Gastrocnemius medialis (tissue), 4 donors: Measurements from ENCODE around the gene PRAME. TPM values are rescaled to one million over a fixed set of nuclear protein-coding genes. Genes with fewer than 3 reads are reported as not detected.

Experiments used
- ATAC-seq, 2 donors: fragments of 150-250 bp; one replicate each; pipeline ENCODE4 v1.9.1; 2016
- DNase-seq, 2 donors: peaks; one replicate each; pipeline ENCODE4 v3.0.0-alpha.2; 2019
- H3K27ac ChIP-seq, 4 donors: fragments of 200-600 bp; sonication (generic); 1 replicate in 1 of 4; 2 replicates in 3 of 4; pipeline ENCODE4 v1.5.1; 2016 to 2018; ENCODE audit warnings: mild to moderate bottlenecking in 2 of 4, moderate library complexity in 1 of 4
- H3K27me3 ChIP-seq, 3 donors: fragments of 200-600 bp; sonication (generic) in 2 of 3; 1 replicate in 1 of 3; 2 replicates in 2 of 3; pipeline versions ENCODE4 v1.5.1 to v1.6.0; 2016 to 2019; ENCODE audit warnings: mild to moderate bottlenecking in 1 of 3, moderate library complexity in 1 of 3
- H3K36me3 ChIP-seq, 2 donors: fragments of 200-600 bp; sonication (generic) in 1 of 2; one replicate each; pipeline ENCODE4 v1.5.1; 2017 to 2018
- H3K4me1 ChIP-seq, 2 donors: fragments of 200-600 bp; sonication (generic) in 1 of 2; one replicate each; pipeline ENCODE4 v1.5.1; 2016 to 2017; ENCODE audit warnings: mild to moderate bottlenecking in 2 of 2
- H3K4me3 ChIP-seq, 4 donors: fragments of 200-600 bp; sonication (generic) in 3 of 4; 1 replicate in 1 of 4; 2 replicates in 3 of 4; pipeline ENCODE4 v1.5.1; 2016 to 2019; ENCODE audit warnings: mild to moderate bottlenecking in 2 of 4
- H3K9me3 ChIP-seq, 3 donors: fragments of 200-600 bp; sonication (generic) in 2 of 3; 1 replicate in 1 of 3; 2 replicates in 2 of 3; pipeline ENCODE4 v1.5.1; 2016 to 2019
- CTCF ChIP-seq, 5 experiments: fragments of 450-650 bp in 3 of 5; fragments of 200-600 bp in 2 of 5; sonication (generic) in 2 of 5; IDR thresholded peaks in 4 of 5; conservative IDR thresholded peaks in 1 of 5; 1 replicate in 4 of 5; 2 replicates in 1 of 5; pipeline ENCODE4 v1.5.1; 2016 to 2019; ENCODE audit warnings: antibody characterized with exemption in 5 of 5, mild to moderate bottlenecking in 3 of 5, moderate library complexity in 3 of 5
- POLR2A ChIP-seq, 2 donors: fragments of 450-650 bp; IDR thresholded peaks; one replicate each; pipeline ENCODE4 v1.6.1; 2017; ENCODE audit warnings: antibody characterized with exemption in 2 of 2, mild to moderate bottlenecking in 2 of 2, moderate library complexity in 2 of 2
- in situ Hi-C, 4 donors: fragments of 200-750 bp; cut with MboI; loops; one replicate each; pipeline versions ENCODE4 v1.15.0 to v1.8.0; 2017; ENCODE audit warnings: low sequenced_read_pairs in 4 of 4
- intact Hi-C: fragments of 100-400 bp; cut with DNase I; formaldehyde crosslinking; loops from one replicate; pipeline ENCODE4 v1.15.1; 2023; ENCODE audit warnings: low total_unique reads
- total RNA-seq, 4 donors: library from RNA; depleted of rRNA; stranded (reverse); fragments of >200 nt; gene quantifications; one replicate each; pipeline versions ENCODE4 v1.1.0 to v1.2.3, GENCODE V29; 2016

PRAME gene
- total RNA-seq, 4 donors from 2014 or later = not detected

GRCh38 chr22:22508274-22509176 lies 50.5 kb downstream of the PRAME start, which contains the start of gene ZNF280B:
TSS of gene ZNF280B (minus strand) at chr22:22508742. CDS start at chr22:22489398, 19,344 bp downstream.
- H3K27me3 ChIP-seq = peaks cover 0 to 31% (median 6%) of the 10 kb centered on the region in 3 donors
- H3K27ac ChIP-seq = no peak within 1 kb of the TSS
- no peak for TF ChIP-seq POLR2A (IDR thresholded peaks at IDR 0.05)
- peak in 1 of 5 experiments; percentile 5 for TF ChIP-seq CTCF (IDR thresholded peaks at IDR 0.05 in 4 of 5, conservative IDR thresholded peaks at IDR 0.05 in 1 of 5)
- no peaks in the 10 kb centered on the region for H3K36me3 ChIP-seq
- peak in 1 of 2 donors; percentile 27 for ATAC-seq
- in situ Hi-C loops = no loop called here
- no peaks in the 10 kb centered on the region for H3K4me1 ChIP-seq
- H3K9me3 ChIP-seq = no peaks in the 10 kb centered on the region
- peak; percentile 8 to 18 for DNase-seq
- intact Hi-C loops = no loop called here
- peak within 1 kb of the TSS; percentile 33 to 44 (median 44) for H3K4me3 ChIP-seq

- ATAC-seq = no peak
- TF ChIP-seq POLR2A (IDR thresholded peaks at IDR 0.05) = no peak
These were observed 51.3 kb downstream of the PRAME start for GRCh38 chr22:22507743-22508273.

GRCh38 chr22:22506736-22507135 lies 52.3 kb downstream of the PRAME start:
- TF ChIP-seq CTCF (IDR thresholded peaks at IDR 0.05 in 4 of 5, conservative IDR thresholded peaks at IDR 0.05 in 1 of 5) (no peak), POLR2A (IDR thresholded peaks at IDR 0.05) (no peak)
- H3K9me3 ChIP-seq = no peaks in the 10 kb centered on the region
- H3K27me3 ChIP-seq = peaks cover 0 to 23% (median under 1%) of the 10 kb centered on the region in 3 donors
- H3K36me3 ChIP-seq = no peaks in the 10 kb centered on the region
- in situ Hi-C loops = no loop called here
- DNase-seq (no peak), ATAC-seq (no peak)
- intact Hi-C loops = no loop called here
- H3K27ac ChIP-seq = no peak overlapping the region
- no peak overlapping the region for H3K4me3 ChIP-seq
- H3K4me1 ChIP-seq = no peaks in the 10 kb centered on the region

More at GRCh38 chr22:22507743-22508273, 51.3 kb downstream of the PRAME start:
- intact Hi-C loops = no loop called here
- Histone ChIP-seq H3K27ac (no peak overlapping the region), H3K4me1 (no peaks in the 10 kb centered on the region), H3K27me3 (peaks cover 0 to 29% (median 3%) of the 10 kb centered on the region in 3 donors), H3K36me3 (no peaks in the 10 kb centered on the region), H3K4me3 (peak overlapping the region; percentile 33 to 44 (median 44)), H3K9me3 (no peaks in the 10 kb centered on the region)
- in situ Hi-C loops = no loop called here
- DNase-seq = no peak

- intact Hi-C loops = no loop called here
- ATAC-seq (no peak), DNase-seq (no peak)
These were observed 60.8 kb downstream of the PRAME start for GRCh38 chr22:22498267-22498666.

More at GRCh38 chr22:22498267-22498666, 60.8 kb downstream of the PRAME start:
- no peaks in the 10 kb centered on the region for H3K27me3 ChIP-seq
- no peaks in the 10 kb centered on the region for H3K36me3 ChIP-seq
- no peaks in the 10 kb centered on the region for H3K4me1 ChIP-seq
- TF ChIP-seq POLR2A (IDR thresholded peaks at IDR 0.05) = no peak
- TF ChIP-seq CTCF (IDR thresholded peaks at IDR 0.05 in 4 of 5, conservative IDR thresholded peaks at IDR 0.05 in 1 of 5) = no peak
- no peak overlapping the region for H3K4me3 ChIP-seq
- in situ Hi-C loops = no loop called here
- H3K9me3 ChIP-seq = no peaks in the 10 kb centered on the region
- H3K27ac ChIP-seq = no peak overlapping the region

Other genes with a start within 250 kb of the PRAME start
- under 1 TPM; 0.10 to 0.78 (median 0.29) TPM for gene ZNF280B, start 50.5 kb downstream of the PRAME start, total RNA-seq
- not detected for gene ZNF280A, start 39.0 kb downstream of the PRAME start, total RNA-seq
- gene GGTLC2, start 85.3 kb upstream of the PRAME start, total RNA-seq = not detected